Glutamatergic neuron (in vitro differentiated cells): ENCODE results near the gene LGALS3BP. TPM values are rescaled to one million over a fixed set of nuclear protein-coding genes. Genes with fewer than 3 reads are reported as not detected.

Experiments used
- DNase-seq: peaks from one replicate; pipeline ENCODE4 v3.0.0; 2022
- H3K27ac Mint-ChIP-seq: one replicate; pipeline ENCODE4 v1.8.0; 2020; ENCODE audit warnings: mild to moderate bottlenecking, mixed read lengths, inconsistent platforms; ENCODE audit not compliant: unreplicated experiment
- H3K27me3 Mint-ChIP-seq: one replicate; pipeline ENCODE4 v1.8.0; 2020; ENCODE audit warnings: mild to moderate bottlenecking, moderate library complexity, mixed read lengths, inconsistent platforms; ENCODE audit not compliant: unreplicated experiment
- H3K36me3 Mint-ChIP-seq: one replicate; pipeline ENCODE4 v1.8.0; 2020; ENCODE audit warnings: mild to moderate bottlenecking, mixed read lengths, inconsistent platforms; ENCODE audit not compliant: unreplicated experiment
- H3K4me1 Mint-ChIP-seq: one replicate; pipeline ENCODE4 v1.8.0; 2020; ENCODE audit warnings: mild to moderate bottlenecking, low read depth, mixed read lengths, inconsistent platforms; ENCODE audit not compliant: unreplicated experiment
- H3K4me3 Mint-ChIP-seq: one replicate; pipeline ENCODE4 v1.8.0; 2020; ENCODE audit warnings: mild to moderate bottlenecking, mixed read lengths, inconsistent platforms; ENCODE audit not compliant: unreplicated experiment
- H3K9me3 Mint-ChIP-seq: one replicate; pipeline ENCODE4 v1.8.0; 2020; ENCODE audit warnings: mild to moderate bottlenecking, moderate library complexity, mixed read lengths, inconsistent platforms; ENCODE audit not compliant: unreplicated experiment
- total RNA-seq: library from RNA; stranded (reverse); fragmentation: NEBNext Ultra II Directional; extraction: Animal tissue kit (Norgen Biotek cat#: 25700); gene quantifications from one replicate; pipeline ENCODE4 v1.2.1, GENCODE V29; 2021; ENCODE audit not compliant: unreplicated experiment
- TF ChIP-seq, protein P1 (sequence below): fragments of 200-600 bp; sonication (generic); IDR thresholded peaks from one replicate; pipeline ENCODE4 v1.5.0; 2021; ENCODE audit not compliant: partially characterized antibody, unreplicated experiment

The LGALS3BP gene
- total RNA-seq, 1 donor from 2014 or later = 30.3 TPM

DNA sequence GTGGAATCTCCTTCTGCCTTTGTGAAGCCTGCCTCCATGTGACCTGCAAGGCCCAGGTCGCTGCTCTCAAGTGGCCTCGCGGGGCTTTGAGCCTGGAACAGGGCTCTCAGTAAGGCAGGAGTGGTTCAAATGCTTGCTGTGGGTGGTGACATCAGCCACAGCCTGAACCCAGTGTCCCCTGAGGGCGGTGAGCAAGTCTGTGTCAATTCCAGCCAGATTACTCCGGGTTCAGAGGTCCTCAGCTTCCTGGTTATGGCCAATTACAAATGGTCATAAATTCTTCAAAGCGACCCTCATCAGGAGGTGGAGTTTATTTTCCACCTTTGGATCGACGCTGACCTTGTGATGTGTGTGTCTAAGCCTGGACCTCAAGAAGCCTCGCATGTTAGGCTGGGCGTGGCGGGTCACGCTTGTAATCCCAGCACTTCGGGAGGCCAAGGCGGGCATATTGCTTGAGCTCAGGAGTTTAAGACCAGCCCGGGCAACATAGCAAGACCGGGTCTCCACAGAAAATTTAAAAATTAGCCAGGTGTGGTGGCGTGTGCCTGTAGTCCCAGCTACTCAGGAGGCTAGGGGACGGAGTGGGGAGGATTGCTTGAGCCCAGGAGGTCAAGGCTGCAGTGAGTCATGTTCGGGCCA, 17.3 kb downstream of the LGALS3BP start:
- peaks cover 5% of the 10 kb centered on the region for H3K9me3 Mint-ChIP-seq
- H3K27me3 Mint-ChIP-seq = peaks cover 7% of the 10 kb centered on the region
- peaks cover 8% of the 10 kb centered on the region for H3K4me1 Mint-ChIP-seq

DNA sequence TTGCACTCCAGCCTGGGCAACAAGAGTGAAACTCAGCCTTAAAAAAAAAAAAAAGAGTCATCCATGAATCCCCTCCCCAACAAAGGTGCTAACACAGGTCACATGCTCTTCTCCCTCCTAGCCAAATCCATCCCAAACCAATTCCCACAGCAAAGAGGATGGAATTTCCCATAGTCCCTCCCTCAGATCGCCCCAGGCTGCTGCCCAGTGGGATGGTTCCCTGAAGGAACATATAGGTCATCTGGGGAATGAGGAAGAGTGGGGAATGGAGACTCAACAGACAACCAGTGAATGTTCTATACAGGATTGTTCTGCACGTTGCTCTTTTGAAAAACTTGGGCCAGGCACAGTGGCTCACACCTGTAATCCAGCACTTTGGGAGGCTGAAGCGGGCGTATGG, 18.2 kb downstream of the LGALS3BP start:
- peak overlapping the region; percentile 38 for H3K27ac Mint-ChIP-seq

More for the DNA sequence above, 17.3 kb downstream of the LGALS3BP start:
- Mint-ChIP-seq H3K4me3 (no peak overlapping the region), H3K27ac (peak overlapping the region; percentile 38), H3K36me3 (no peaks in the 10 kb centered on the region)
- TF ChIP-seq, protein P1, sequence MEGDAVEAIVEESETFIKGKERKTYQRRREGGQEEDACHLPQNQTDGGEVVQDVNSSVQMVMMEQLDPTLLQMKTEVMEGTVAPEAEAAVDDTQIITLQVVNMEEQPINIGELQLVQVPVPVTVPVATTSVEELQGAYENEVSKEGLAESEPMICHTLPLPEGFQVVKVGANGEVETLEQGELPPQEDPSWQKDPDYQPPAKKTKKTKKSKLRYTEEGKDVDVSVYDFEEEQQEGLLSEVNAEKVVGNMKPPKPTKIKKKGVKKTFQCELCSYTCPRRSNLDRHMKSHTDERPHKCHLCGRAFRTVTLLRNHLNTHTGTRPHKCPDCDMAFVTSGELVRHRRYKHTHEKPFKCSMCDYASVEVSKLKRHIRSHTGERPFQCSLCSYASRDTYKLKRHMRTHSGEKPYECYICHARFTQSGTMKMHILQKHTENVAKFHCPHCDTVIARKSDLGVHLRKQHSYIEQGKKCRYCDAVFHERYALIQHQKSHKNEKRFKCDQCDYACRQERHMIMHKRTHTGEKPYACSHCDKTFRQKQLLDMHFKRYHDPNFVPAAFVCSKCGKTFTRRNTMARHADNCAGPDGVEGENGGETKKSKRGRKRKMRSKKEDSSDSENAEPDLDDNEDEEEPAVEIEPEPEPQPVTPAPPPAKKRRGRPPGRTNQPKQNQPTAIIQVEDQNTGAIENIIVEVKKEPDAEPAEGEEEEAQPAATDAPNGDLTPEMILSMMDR = no peak
- peak; percentile 59 for DNase-seq

DNA sequence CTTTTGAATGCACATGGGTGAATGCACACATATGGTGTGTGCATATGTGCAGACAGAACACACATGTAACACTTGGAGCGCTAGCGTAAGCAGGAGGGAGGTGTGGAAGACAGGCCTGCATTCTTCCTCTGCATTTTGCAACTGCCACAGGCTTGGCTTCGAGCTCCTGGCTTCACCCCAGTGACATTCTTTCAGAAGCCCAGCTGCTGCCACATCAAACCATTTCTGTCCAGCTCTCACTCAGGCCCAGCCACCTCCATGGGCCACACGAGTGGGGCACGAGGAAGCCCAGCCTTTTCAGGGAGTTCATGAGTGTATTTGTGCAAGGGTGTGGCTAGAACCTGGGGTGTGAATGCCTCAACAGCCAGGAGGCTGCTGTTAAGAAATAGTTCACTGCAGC, 18.8 kb downstream of the LGALS3BP start:
- no peaks in the 10 kb centered on the region for H3K36me3 Mint-ChIP-seq
- TF ChIP-seq, protein P1 = no peak
- H3K27ac Mint-ChIP-seq = peak overlapping the region; percentile 52
- H3K4me3 Mint-ChIP-seq = no peak overlapping the region
- peaks cover 5% of the 10 kb centered on the region for H3K9me3 Mint-ChIP-seq
- H3K4me1 Mint-ChIP-seq = peaks cover 8% of the 10 kb centered on the region
- H3K27me3 Mint-ChIP-seq = peaks cover 7% of the 10 kb centered on the region
- DNase-seq = no peak

More for the DNA sequence above, 18.2 kb downstream of the LGALS3BP start:
- Mint-ChIP-seq H3K36me3 (no peaks in the 10 kb centered on the region), H3K4me3 (no peak overlapping the region), H3K9me3 (peaks cover 5% of the 10 kb centered on the region), H3K27me3 (peaks cover 7% of the 10 kb centered on the region), H3K4me1 (peaks cover 8% of the 10 kb centered on the region)
- no peak for DNase-seq
- TF ChIP-seq, protein P1 = no peak

DNA sequence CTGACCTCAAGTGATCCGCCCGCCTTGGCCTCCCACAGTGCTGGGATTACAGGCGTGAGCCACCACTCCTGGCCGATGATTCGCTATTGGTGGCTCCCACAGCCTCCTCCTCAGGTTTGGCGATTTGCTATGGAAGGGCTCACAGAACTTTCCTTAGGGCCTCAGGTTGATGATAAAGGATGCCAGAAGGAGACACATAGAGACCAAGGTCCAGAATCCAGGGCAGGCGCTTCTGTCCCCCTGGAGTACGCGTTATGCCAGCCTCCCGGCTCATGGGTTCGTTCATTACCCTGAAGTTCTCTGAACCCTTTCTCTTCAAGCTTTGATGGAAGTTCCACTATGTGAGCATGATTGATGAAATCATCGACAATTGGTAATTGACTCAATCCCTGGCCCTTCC, 19.9 kb downstream of the LGALS3BP start:
- no peak overlapping the region for H3K27ac Mint-ChIP-seq
- H3K36me3 Mint-ChIP-seq = no peaks in the 10 kb centered on the region
- TF ChIP-seq, protein P1 = no peak
- no peak overlapping the region for H3K4me3 Mint-ChIP-seq
- peaks cover 11% of the 10 kb centered on the region for H3K27me3 Mint-ChIP-seq
- no peak for DNase-seq
- H3K4me1 Mint-ChIP-seq = peaks cover 12% of the 10 kb centered on the region
- H3K9me3 Mint-ChIP-seq = peaks cover 6% of the 10 kb centered on the region

DNA sequence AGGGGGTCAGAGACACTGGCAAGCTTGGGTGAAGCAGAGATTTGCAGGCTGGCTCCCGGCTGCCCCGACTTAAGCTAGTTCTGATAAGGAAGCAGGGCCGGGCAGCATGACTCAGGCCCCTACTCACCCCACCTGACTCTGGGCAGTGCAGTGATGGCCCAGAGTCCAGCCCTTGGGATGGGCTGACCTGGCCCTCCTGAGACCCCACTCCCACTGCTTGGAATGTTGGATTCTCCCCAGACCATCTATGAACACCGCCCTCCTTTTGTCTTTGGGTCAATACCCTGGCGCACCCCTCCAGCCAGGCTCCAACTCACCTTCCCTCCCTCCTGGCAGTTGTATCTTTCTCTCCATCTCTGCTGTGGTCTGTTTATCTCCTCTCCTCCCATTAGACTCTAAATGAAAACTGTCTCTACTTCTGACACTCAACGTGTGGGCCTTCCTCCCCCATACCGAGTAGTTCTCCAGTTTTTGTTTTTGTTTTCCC, 21.0 kb downstream of the LGALS3BP start:
- no peak for DNase-seq
- TF ChIP-seq, protein P1 = no peak
- peaks cover 12% of the 10 kb centered on the region for H3K27me3 Mint-ChIP-seq
- H3K4me1 Mint-ChIP-seq = peaks cover 19% of the 10 kb centered on the region
- H3K9me3 Mint-ChIP-seq = peaks cover 7% of the 10 kb centered on the region
- no peaks in the 10 kb centered on the region for H3K36me3 Mint-ChIP-seq
- no peak overlapping the region for H3K27ac Mint-ChIP-seq
- H3K4me3 Mint-ChIP-seq = no peak overlapping the region
